Liver (tissue), 9 donors: ENCODE data around the gene COLEC12. TPM values are rescaled to one million over a fixed set of nuclear protein-coding genes. Genes with fewer than 3 reads are reported as not detected.

Experiments
- DNase-seq: peaks from one replicate; pipeline ENCODE4 v3.0.0-alpha.2; 2017; ENCODE audit warnings: low spot score
- H3K27ac ChIP-seq, 2 donors: one replicate each; pipeline ENCODE4 v1.7.0; 2013; ENCODE audit warnings: inconsistent platforms in 2 of 2, low read length in 2 of 2, control low read depth in 1 of 2, low read depth in 1 of 2, mild to moderate bottlenecking in 1 of 2
- H3K27me3 ChIP-seq, 4 donors: one replicate each; pipeline versions ENCODE4 v1.6.1 to v1.7.0; 2013; ENCODE audit warnings: low read length in 3 of 4, inconsistent platforms in 1 of 4, mild to moderate bottlenecking in 1 of 4, moderate library complexity in 1 of 4; ENCODE audit not compliant: control insufficient read depth in 4 of 4, insufficient read depth in 4 of 4
- H3K36me3 ChIP-seq, 4 donors: one replicate each; pipeline versions ENCODE4 v1.6.1 to v1.7.0; 2013; ENCODE audit warnings: low read length in 3 of 4, mild to moderate bottlenecking in 3 of 4, low read depth in 1 of 4, moderate library complexity in 1 of 4; ENCODE audit not compliant: control insufficient read depth in 4 of 4, insufficient read depth in 3 of 4
- H3K4me1 ChIP-seq, 4 donors: one replicate each; pipeline versions ENCODE4 v1.6.1 to v1.7.0; 2013; ENCODE audit warnings: low read length in 3 of 4, mild to moderate bottlenecking in 3 of 4, moderate library complexity in 1 of 4; ENCODE audit not compliant: control insufficient read depth in 4 of 4, insufficient read depth in 4 of 4
- H3K4me3 ChIP-seq, 3 donors: one replicate each; pipeline versions ENCODE4 v1.6.1 to v1.7.0; 2013; ENCODE audit warnings: low read length in 3 of 3, control low read depth in 1 of 3, low read depth in 1 of 3, mild to moderate bottlenecking in 1 of 3
- H3K9ac ChIP-seq, 2 donors: one replicate each; pipeline ENCODE4 v1.7.0; 2013; ENCODE audit warnings: low read length in 2 of 2, mild to moderate bottlenecking in 2 of 2, moderate library complexity in 2 of 2, control low read depth in 1 of 2, low read depth in 1 of 2
- H3K9me3 ChIP-seq, 4 donors: one replicate each; pipeline versions ENCODE4 v1.6.1 to v1.7.0; 2013; ENCODE audit warnings: low read length in 3 of 4; ENCODE audit not compliant: control insufficient read depth in 4 of 4
- CTCF ChIP-seq: fragments of 150-350 bp; IDR thresholded peaks from 2 replicates; pipeline ENCODE4 v1.5.1; 2017; ENCODE audit warnings: improper control_type of control experiment, low read depth, low read length; ENCODE audit not compliant: missing input control
- EGR1 ChIP-seq, 2 donors: IDR thresholded peaks; 2 replicates each; pipeline ENCODE4 v1.6.1; 2016 to 2018; ENCODE audit warnings: antibody characterized with exemption in 2 of 2, low read depth in 2 of 2
- FOXA1 ChIP-seq: IDR thresholded peaks from 2 replicates; pipeline ENCODE4 v1.6.1; 2016; ENCODE audit warnings: antibody characterized with exemption
- FOXA2 ChIP-seq: IDR thresholded peaks from 2 replicates; pipeline ENCODE4 v1.6.1; 2016; ENCODE audit warnings: antibody characterized with exemption
- GABPA ChIP-seq, 2 donors: IDR thresholded peaks in 1 of 2; conservative IDR thresholded peaks in 1 of 2; 2 replicates each; pipeline ENCODE4 v1.6.1; 2016; ENCODE audit warnings: antibody characterized with exemption in 2 of 2, mild to moderate bottlenecking in 1 of 2, moderate library complexity in 1 of 2
- HNF4A ChIP-seq, 2 donors: conservative IDR thresholded peaks; 2 replicates each; pipeline ENCODE4 v1.6.1; 2016; ENCODE audit warnings: antibody characterized with exemption in 2 of 2, mild to moderate bottlenecking in 2 of 2
- JUND ChIP-seq, 2 donors: IDR thresholded peaks; 2 replicates each; pipeline ENCODE4 v1.6.1; 2016; ENCODE audit warnings: antibody characterized with exemption in 2 of 2
- NR2F2 ChIP-seq: IDR thresholded peaks from 2 replicates; pipeline ENCODE4 v1.6.1; 2016; ENCODE audit warnings: antibody characterized with exemption
- RAD21 ChIP-seq, 2 donors: IDR thresholded peaks; 2 replicates each; pipeline ENCODE4 v1.6.1; 2016; ENCODE audit warnings: antibody characterized with exemption in 2 of 2, mild to moderate bottlenecking in 2 of 2
- REST ChIP-seq: IDR thresholded peaks from 2 replicates; pipeline ENCODE4 v1.6.1; 2016; ENCODE audit warnings: antibody characterized with exemption, mild to moderate bottlenecking
- RXRA ChIP-seq, 2 donors: IDR thresholded peaks; 2 replicates each; pipeline ENCODE4 v1.6.1; 2017 to 2018; ENCODE audit warnings: antibody characterized with exemption in 2 of 2, mild to moderate bottlenecking in 1 of 2
- SP1 ChIP-seq: IDR thresholded peaks from 2 replicates; pipeline ENCODE4 v1.6.1; 2018; ENCODE audit warnings: antibody characterized with exemption, mild to moderate bottlenecking
- TAF1 ChIP-seq: conservative IDR thresholded peaks from 2 replicates; pipeline ENCODE4 v1.6.1; 2016; ENCODE audit warnings: antibody characterized with exemption, mild to moderate bottlenecking
- YY1 ChIP-seq: IDR thresholded peaks from 2 replicates; pipeline ENCODE4 v1.6.1; 2016; ENCODE audit warnings: antibody characterized with exemption, mild to moderate bottlenecking
- ZBTB33 ChIP-seq: IDR thresholded peaks from 2 replicates; pipeline ENCODE4 v1.6.1; 2016; ENCODE audit warnings: antibody characterized with exemption
- WGBS: extraction: QIAGEN DNeasy Blood & Tissue Kit; methylation state at CpG from one replicate; pipeline ENCODE4 v1.1.7; 2013; 5-methylcytosine and 5-hydroxymethylcytosine counted together
- polyA plus RNA-seq, 2 donors: library from polyadenylated mRNA; stranded (reverse) in 1 of 2; unstranded in 1 of 2; fragments of 200-250 nt in 1 of 2; fragments of >200 nt in 1 of 2; fragmentation: Nextera tagmentation in 1 of 2; extraction: Ambion mirVana in 1 of 2; gene quantifications; one replicate each; pipeline versions ENCODE4 v1.2.1 to v1.2.3, GENCODE V29; 2013 to 2015
- total RNA-seq, 2 donors: library from RNA; depleted of rRNA; stranded (reverse); fragments of >200 nt; gene quantifications; one replicate each; pipeline ENCODE4 v1.2.3, GENCODE V29; 2014
- TF ChIP-seq, protein P1 (sequence below): IDR thresholded peaks from 2 replicates; pipeline ENCODE4 v1.6.1; 2016; ENCODE audit warnings: antibody characterized with exemption
- TF ChIP-seq, protein P2 (sequence below): IDR thresholded peaks from 2 replicates; pipeline ENCODE4 v1.6.1; 2016; ENCODE audit warnings: antibody characterized with exemption
- donor health status: healthy.
- donor health status: healthy.
- donor health status: healthy.
- donor health status: healthy.
- donor health status: healthy.

Gene COLEC12
- total and polyA plus RNA-seq, 4 donors = 0.03 to 1.6 (median 0.28) TPM

DNA sequence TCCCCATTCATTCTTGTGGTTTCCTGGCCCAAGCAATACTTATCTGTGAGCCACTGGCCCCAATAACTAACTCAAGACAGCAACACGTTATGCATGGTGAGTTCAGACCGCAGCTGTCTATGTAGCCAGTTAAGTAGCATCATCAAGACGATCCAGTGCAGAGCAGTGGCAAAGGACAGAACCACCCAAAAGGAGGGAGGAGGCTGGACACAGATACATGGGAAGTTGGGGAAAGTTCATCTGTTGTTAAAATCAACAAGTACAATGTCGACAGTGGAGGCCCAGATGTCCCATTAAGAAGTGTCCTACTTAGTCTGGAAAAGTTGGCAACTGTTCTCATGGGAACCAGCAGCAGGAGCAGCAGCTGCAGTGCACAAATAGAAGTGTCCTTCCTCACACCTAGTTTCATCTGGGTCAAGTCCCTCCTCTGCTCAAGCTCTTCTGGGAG lies 125.8 kb downstream of the COLEC12 start:
- Histone ChIP-seq H3K27me3 (peaks cover 0 to 2% (median 0%) of the 10 kb centered on the region in 4 donors), H3K4me3 (no peak overlapping the region), H3K27ac (no peak overlapping the region), H3K9ac (no peak overlapping the region), H3K4me1 (no peaks in the 10 kb centered on the region), H3K36me3 (no peaks in the 10 kb centered on the region), H3K9me3 (no peaks in the 10 kb centered on the region)
- no peak for TF ChIP-seq REST
- no peak for TF ChIP-seq EGR1 (IDR thresholded peaks at IDR 0.05; ENCODE audit: low read depth in 2 of 2)
- no peak for TF ChIP-seq TAF1
- no peak for TF ChIP-seq JUND (IDR thresholded peaks at IDR 0.05)
- no peak for TF ChIP-seq YY1
- no peak for TF ChIP-seq CTCF
- TF ChIP-seq, protein P1, sequence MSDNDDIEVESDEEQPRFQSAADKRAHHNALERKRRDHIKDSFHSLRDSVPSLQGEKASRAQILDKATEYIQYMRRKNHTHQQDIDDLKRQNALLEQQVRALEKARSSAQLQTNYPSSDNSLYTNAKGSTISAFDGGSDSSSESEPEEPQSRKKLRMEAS = no peak
- TF ChIP-seq RAD21 (IDR thresholded peaks at IDR 0.05) = no peak
- TF ChIP-seq FOXA2 = no peak
- TF ChIP-seq RXRA (IDR thresholded peaks at IDR 0.05) = no peak
- TF ChIP-seq GABPA (IDR thresholded peaks at IDR 0.05 in 1 of 2, conservative IDR thresholded peaks at IDR 0.05 in 1 of 2) = no peak
- TF ChIP-seq, protein P2, sequence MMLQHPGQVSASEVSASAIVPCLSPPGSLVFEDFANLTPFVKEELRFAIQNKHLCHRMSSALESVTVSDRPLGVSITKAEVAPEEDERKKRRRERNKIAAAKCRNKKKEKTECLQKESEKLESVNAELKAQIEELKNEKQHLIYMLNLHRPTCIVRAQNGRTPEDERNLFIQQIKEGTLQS = no peak
- TF ChIP-seq ZBTB33 = no peak
- no peak for TF ChIP-seq HNF4A (conservative IDR thresholded peaks at IDR 0.05)
- TF ChIP-seq SP1 = no peak
- no peak for TF ChIP-seq NR2F2
- no peak for DNase-seq
- 67% methylated on average over 4 of the region's 4 CpGs for whole genome bisulfite sequencing

GRCh38 chr18:373780-374179 lies 126.7 kb downstream of the COLEC12 start:
- H3K27me3 ChIP-seq = peaks cover 0 to 2% (median 0%) of the 10 kb centered on the region in 4 donors
- H3K36me3 ChIP-seq = no peaks in the 10 kb centered on the region
- no peaks in the 10 kb centered on the region for H3K9me3 ChIP-seq
- TF ChIP-seq SP1 (no peak), ZBTB33 (no peak), EGR1 (IDR thresholded peaks at IDR 0.05; ENCODE audit: low read depth in 2 of 2) (no peak), RAD21 (IDR thresholded peaks at IDR 0.05) (no peak), YY1 (no peak), GABPA (IDR thresholded peaks at IDR 0.05 in 1 of 2, conservative IDR thresholded peaks at IDR 0.05 in 1 of 2) (no peak), FOXA1 (no peak)
- TF ChIP-seq, protein P2 = no peak
- no peaks in the 10 kb centered on the region for H3K4me1 ChIP-seq
- no peak overlapping the region for H3K9ac ChIP-seq
- no peak for DNase-seq
- no peak overlapping the region for H3K27ac ChIP-seq
- no peak overlapping the region for H3K4me3 ChIP-seq
- WGBS = 97% methylated on average over 5 of the region's 5 CpGs
